ENCODE data around the gene TAF7L. TPM values are rescaled to one million over a fixed set of nuclear protein-coding genes. Genes with fewer than 3 reads are reported as not detected.
"Not testable (repeated sequence)": the region's sequence is repeated elsewhere in the genome, so short reads cannot be mapped to it uniquely, and the experiment has no call there.

TAF7L gene
- total RNA-seq, 1 experiment from 2014 or later, result not detected

DNA sequence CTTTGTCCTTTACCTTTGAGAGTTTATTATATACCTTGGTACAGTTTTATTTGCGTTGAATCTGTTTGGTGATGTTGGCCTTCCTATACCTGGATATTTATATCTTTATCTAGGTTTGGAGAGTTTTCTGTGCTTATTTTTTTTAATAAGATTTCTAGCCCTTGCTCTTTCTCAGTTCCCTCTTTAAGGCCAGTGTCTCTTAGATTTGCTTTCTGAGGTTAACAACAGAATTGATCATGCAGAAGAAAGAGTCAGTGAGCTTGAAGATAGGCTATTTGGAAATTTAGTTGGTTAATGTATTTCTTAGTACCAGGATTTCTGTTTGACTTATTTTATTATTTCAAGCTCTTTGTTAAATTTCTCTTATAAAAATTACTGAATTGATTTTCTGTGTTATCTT, 12.7 kb upstream of the TAF7L start:
- ChIA-PET CTCF (no interaction called here), POLR2A (no interaction called here)
- H3K4me3 ChIP-seq (ENCODE audit: low read depth, low read length), result no peak overlapping the region
- H3K27me3 ChIP-seq (replicated peaks; ENCODE audit: control insufficient read depth, insufficient read depth, low read length), result no peaks in the 10 kb centered on the region
- DNase-seq, result no peak
- Mint-ChIP-seq H3K9me3 (ENCODE audit: unreplicated experiment) (no peaks in the 10 kb centered on the region), H3K4me1 (ENCODE audit: low read depth, unreplicated experiment) (no peaks in the 10 kb centered on the region), H3K27me3 (ENCODE audit: insufficient read depth, unreplicated experiment) (no peaks in the 10 kb centered on the region), H3K36me3 (ENCODE audit: insufficient read depth, unreplicated experiment) (no peaks in the 10 kb centered on the region), H3K4me3 (ENCODE audit: unreplicated experiment) (no peak overlapping the region), H3K27ac (ENCODE audit: unreplicated experiment) (no peak overlapping the region)
- no peaks in the 10 kb centered on the region for H3K4me1 ChIP-seq
- no peaks in the 10 kb centered on the region for H3K9me3 ChIP-seq
- TF ChIP-seq, protein P1, sequence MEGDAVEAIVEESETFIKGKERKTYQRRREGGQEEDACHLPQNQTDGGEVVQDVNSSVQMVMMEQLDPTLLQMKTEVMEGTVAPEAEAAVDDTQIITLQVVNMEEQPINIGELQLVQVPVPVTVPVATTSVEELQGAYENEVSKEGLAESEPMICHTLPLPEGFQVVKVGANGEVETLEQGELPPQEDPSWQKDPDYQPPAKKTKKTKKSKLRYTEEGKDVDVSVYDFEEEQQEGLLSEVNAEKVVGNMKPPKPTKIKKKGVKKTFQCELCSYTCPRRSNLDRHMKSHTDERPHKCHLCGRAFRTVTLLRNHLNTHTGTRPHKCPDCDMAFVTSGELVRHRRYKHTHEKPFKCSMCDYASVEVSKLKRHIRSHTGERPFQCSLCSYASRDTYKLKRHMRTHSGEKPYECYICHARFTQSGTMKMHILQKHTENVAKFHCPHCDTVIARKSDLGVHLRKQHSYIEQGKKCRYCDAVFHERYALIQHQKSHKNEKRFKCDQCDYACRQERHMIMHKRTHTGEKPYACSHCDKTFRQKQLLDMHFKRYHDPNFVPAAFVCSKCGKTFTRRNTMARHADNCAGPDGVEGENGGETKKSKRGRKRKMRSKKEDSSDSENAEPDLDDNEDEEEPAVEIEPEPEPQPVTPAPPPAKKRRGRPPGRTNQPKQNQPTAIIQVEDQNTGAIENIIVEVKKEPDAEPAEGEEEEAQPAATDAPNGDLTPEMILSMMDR (IDR thresholded peaks at IDR 0.05; ENCODE audit: insufficient read depth in 1 of 2, low read depth in 1 of 2, low read length in 1 of 2, severe bottlenecking in 1 of 2, unreplicated experiment in 1 of 2), result no peak
- intact Hi-C loops (cut with micrococcal nuclease; ENCODE audit: unreplicated experiment), result no loop called here
- BruUV-seq (replicated peaks), result no TSS peak
- H3K36me3 ChIP-seq (ENCODE audit: control insufficient read depth, insufficient read depth, low read length), result no peaks in the 10 kb centered on the region

- H3K9me3 Mint-ChIP-seq (ENCODE audit: unreplicated experiment); H3K4me1 Mint-ChIP-seq (ENCODE audit: low read depth, unreplicated experiment); H3K36me3 ChIP-seq (ENCODE audit: control insufficient read depth, insufficient read depth, low read length); POLR2A ChIA-PET; CTCF ChIA-PET; H3K9me3 ChIP-seq; intact Hi-C loops (cut with micrococcal nuclease; ENCODE audit: unreplicated experiment); H3K36me3 Mint-ChIP-seq (ENCODE audit: insufficient read depth, unreplicated experiment); H3K4me3 ChIP-seq (ENCODE audit: low read depth, low read length); H3K4me1 ChIP-seq; H3K27ac Mint-ChIP-seq (ENCODE audit: unreplicated experiment); DNase-seq; H3K27me3 Mint-ChIP-seq (ENCODE audit: insufficient read depth, unreplicated experiment); H3K27me3 ChIP-seq (replicated peaks; ENCODE audit: control insufficient read depth, insufficient read depth, low read length); BruUV-seq (replicated peaks); H3K4me3 Mint-ChIP-seq (ENCODE audit: unreplicated experiment): not testable (repeated sequence)
These were observed 4.5 kb upstream of the TAF7L start for GRCh38 chrX:101295603-101296002.

DNA sequence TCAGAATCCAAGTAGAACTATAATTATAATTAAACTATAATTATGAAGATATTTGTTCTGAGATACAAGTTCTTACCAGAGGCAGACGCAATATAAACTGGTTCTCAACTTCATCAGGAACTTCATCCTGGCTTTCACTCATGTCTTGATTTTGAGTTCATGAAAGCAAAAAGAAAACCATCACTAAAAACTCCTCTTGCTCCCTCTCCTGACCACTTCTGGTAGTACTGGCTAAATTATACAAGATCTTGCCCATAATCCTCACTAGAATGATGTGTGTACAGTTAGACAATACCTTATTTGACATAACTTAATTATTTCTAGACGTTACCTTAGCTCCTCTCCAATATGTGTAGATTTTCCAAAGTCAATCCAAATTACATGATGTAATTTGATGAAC, 3.7 kb downstream of the TAF7L start:
- Mint-ChIP-seq H3K9me3 (ENCODE audit: unreplicated experiment) (no peaks in the 10 kb centered on the region), H3K4me1 (ENCODE audit: low read depth, unreplicated experiment) (no peaks in the 10 kb centered on the region), H3K27me3 (ENCODE audit: insufficient read depth, unreplicated experiment) (no peaks in the 10 kb centered on the region), H3K4me3 (ENCODE audit: unreplicated experiment) (no peak overlapping the region), H3K36me3 (ENCODE audit: insufficient read depth, unreplicated experiment) (no peaks in the 10 kb centered on the region), H3K27ac (ENCODE audit: unreplicated experiment) (no peak overlapping the region)
- no peaks in the 10 kb centered on the region for H3K9me3 ChIP-seq
- no TSS peak for BruUV-seq (replicated peaks)
- no peaks in the 10 kb centered on the region for H3K36me3 ChIP-seq (ENCODE audit: control insufficient read depth, insufficient read depth, low read length)
- H3K4me1 ChIP-seq, result no peaks in the 10 kb centered on the region
- no peak overlapping the region for H3K4me3 ChIP-seq (ENCODE audit: low read depth, low read length)
- TF ChIP-seq, protein P1 (IDR thresholded peaks at IDR 0.05; ENCODE audit: insufficient read depth in 1 of 2, low read depth in 1 of 2, low read length in 1 of 2, severe bottlenecking in 1 of 2, unreplicated experiment in 1 of 2), result peak; percentile 17 to 43
- CTCF ChIA-PET, result no interaction called here
- peak in 1 of 2 experiments; percentile 24 for DNase-seq
- H3K27me3 ChIP-seq (replicated peaks; ENCODE audit: control insufficient read depth, insufficient read depth, low read length), result no peaks in the 10 kb centered on the region
- POLR2A ChIA-PET, result no interaction called here
- intact Hi-C loops (cut with micrococcal nuclease; ENCODE audit: unreplicated experiment), result loop anchor here (1.0 to 5.0 kb wide), 2 partner anchors 27 to 390 kb away; no protein-coding TSS in a partner anchor

- Histone ChIP-seq H3K4me3 (ENCODE audit: low read depth, low read length) (no peak overlapping the region), H3K4me1 (no peaks in the 10 kb centered on the region), H3K27me3 (replicated peaks; ENCODE audit: control insufficient read depth, insufficient read depth, low read length) (no peaks in the 10 kb centered on the region), H3K36me3 (ENCODE audit: control insufficient read depth, insufficient read depth, low read length) (no peaks in the 10 kb centered on the region), H3K9me3 (no peaks in the 10 kb centered on the region)
- peaks cover 3% of the 10 kb centered on the region for H3K27me3 Mint-ChIP-seq (ENCODE audit: insufficient read depth, unreplicated experiment)
- H3K4me3 Mint-ChIP-seq (ENCODE audit: unreplicated experiment), result no peak overlapping the region
- TF ChIP-seq, protein P1 (IDR thresholded peaks at IDR 0.05; ENCODE audit: insufficient read depth in 1 of 2, low read depth in 1 of 2, low read length in 1 of 2, severe bottlenecking in 1 of 2, unreplicated experiment in 1 of 2), result no peak
- ChIA-PET POLR2A (no interaction called here), CTCF (no interaction called here)
- H3K4me1 Mint-ChIP-seq (ENCODE audit: low read depth, unreplicated experiment), result no peaks in the 10 kb centered on the region
- H3K9me3 Mint-ChIP-seq (ENCODE audit: unreplicated experiment), result no peaks in the 10 kb centered on the region
- H3K36me3 Mint-ChIP-seq (ENCODE audit: insufficient read depth, unreplicated experiment), result no peaks in the 10 kb centered on the region
- BruUV-seq (replicated peaks), result no TSS peak
- no peak overlapping the region for H3K27ac Mint-ChIP-seq (ENCODE audit: unreplicated experiment)
- intact Hi-C loops (cut with micrococcal nuclease; ENCODE audit: unreplicated experiment), result no loop called here
- DNase-seq, result no peak
These were observed 14.9 kb downstream of the TAF7L start for GRCh38 chrX:101276238-101276637.

All from Caco-2 (cell line).